ENCODE results near the gene ZNF134. TPM values are rescaled to one million over a fixed set of nuclear protein-coding genes. Genes with fewer than 3 reads are reported as not detected.

Gene ZNF134
- total and polyA plus RNA-seq, 2 experiments from 2014 or later: 14.6 to 79.6 TPM

Other genes with a start within 250 kb of the ZNF134 start
- 7.4 and 9.8 TPM in 2 replicates for gene ZNF548, start 224.4 kb upstream of the ZNF134 start, total RNA-seq (2014; rRNA removed; shearing (Covaris generic))
- gene ZNF548, start 224.4 kb upstream of the ZNF134 start, polyA plus RNA-seq (2016; fragmentation: Nextera tagmentation; extraction: Ambion mirVana): 1.9 and 2.4 TPM in 2 replicates
- 10.7 and 15.0 TPM in 2 replicates for gene ZNF17, start 203.1 kb upstream of the ZNF134 start, total RNA-seq (2014; rRNA removed; shearing (Covaris generic))
- 1.1 and 2.6 TPM in 2 replicates for gene ZNF17, start 203.1 kb upstream of the ZNF134 start, polyA plus RNA-seq (2016; fragmentation: Nextera tagmentation; extraction: Ambion mirVana)
- gene ZNF749, start 178.9 kb upstream of the ZNF134 start, total RNA-seq (2014; rRNA removed; shearing (Covaris generic)): 19.5 and 26.4 TPM in 2 replicates
- 30.1 and 30.9 TPM in 2 replicates for gene ZNF749, start 178.9 kb upstream of the ZNF134 start, polyA plus RNA-seq (2016; fragmentation: Nextera tagmentation; extraction: Ambion mirVana)
- 1.5 and 2.7 TPM in 2 replicates for gene VN1R1, start 157.1 kb upstream of the ZNF134 start, total RNA-seq (2014; rRNA removed; shearing (Covaris generic))
- 0.54 and 1.2 TPM in 2 replicates for gene VN1R1, start 157.1 kb upstream of the ZNF134 start, polyA plus RNA-seq (2016; fragmentation: Nextera tagmentation; extraction: Ambion mirVana)
- gene ZNF772, start 136.7 kb upstream of the ZNF134 start, total RNA-seq (2014; rRNA removed; shearing (Covaris generic)): 27.7 and 28.0 TPM in 2 replicates
- 2.5 and 3.5 TPM in 2 replicates for gene ZNF772, start 136.7 kb upstream of the ZNF134 start, polyA plus RNA-seq (2016; fragmentation: Nextera tagmentation; extraction: Ambion mirVana)
- gene ZNF419, start 126.5 kb upstream of the ZNF134 start, total RNA-seq (2014; rRNA removed; shearing (Covaris generic)): 11.0 and 22.4 TPM in 2 replicates
- 4.7 and 5.4 TPM in 2 replicates for gene ZNF419, start 126.5 kb upstream of the ZNF134 start, polyA plus RNA-seq (2016; fragmentation: Nextera tagmentation; extraction: Ambion mirVana)
- gene ZNF773, start 114.3 kb upstream of the ZNF134 start, total RNA-seq (2014; rRNA removed; shearing (Covaris generic)): 3.8 and 12.9 TPM in 2 replicates
- 4.1 and 4.2 TPM in 2 replicates for gene ZNF773, start 114.3 kb upstream of the ZNF134 start, polyA plus RNA-seq (2016; fragmentation: Nextera tagmentation; extraction: Ambion mirVana)
- gene ZNF549, start 86.9 kb upstream of the ZNF134 start, total RNA-seq (2014; rRNA removed; shearing (Covaris generic)): 10.2 and 11.6 TPM in 2 replicates
- 3.5 and 4.3 TPM in 2 replicates for gene ZNF549, start 86.9 kb upstream of the ZNF134 start, polyA plus RNA-seq (2016; fragmentation: Nextera tagmentation; extraction: Ambion mirVana)
- 13.1 and 14.7 TPM in 2 replicates for gene ZNF550, start 54.4 kb upstream of the ZNF134 start, total RNA-seq (2014; rRNA removed; shearing (Covaris generic))
- 4.6 and 5.7 TPM in 2 replicates for gene ZNF550, start 54.4 kb upstream of the ZNF134 start, polyA plus RNA-seq (2016; fragmentation: Nextera tagmentation; extraction: Ambion mirVana)
- gene ZNF416, start 35.3 kb upstream of the ZNF134 start, total RNA-seq (2014; rRNA removed; shearing (Covaris generic)): 8.6 and 11.9 TPM in 2 replicates
- gene ZNF416, start 35.3 kb upstream of the ZNF134 start, polyA plus RNA-seq (2016; fragmentation: Nextera tagmentation; extraction: Ambion mirVana): 3.3 and 4.3 TPM in 2 replicates
- gene ZIK1, start 30.1 kb upstream of the ZNF134 start, total RNA-seq (2014; rRNA removed; shearing (Covaris generic)): 33.9 and 40.5 TPM in 2 replicates
- 7.7 and 10.3 TPM in 2 replicates for gene ZIK1, start 30.1 kb upstream of the ZNF134 start, polyA plus RNA-seq (2016; fragmentation: Nextera tagmentation; extraction: Ambion mirVana)
- 8.4 and 11.2 TPM in 2 replicates for gene ZNF530, start 14.4 kb upstream of the ZNF134 start, total RNA-seq (2014; rRNA removed; shearing (Covaris generic))
- gene ZNF530, start 14.4 kb upstream of the ZNF134 start, polyA plus RNA-seq (2016; fragmentation: Nextera tagmentation; extraction: Ambion mirVana): 3.3 and 4.4 TPM in 2 replicates
- gene ZNF211, start 18.9 kb downstream of the ZNF134 start, total RNA-seq (2014; rRNA removed; shearing (Covaris generic)): 13.8 and 14.2 TPM in 2 replicates
- 5.3 and 9.7 TPM in 2 replicates for gene ZNF211, start 18.9 kb downstream of the ZNF134 start, polyA plus RNA-seq (2016; fragmentation: Nextera tagmentation; extraction: Ambion mirVana)
- gene ZSCAN4, start 54.7 kb downstream of the ZNF134 start, total RNA-seq (2014; rRNA removed; shearing (Covaris generic)): not detected in 2 replicates
- not detected in 2 replicates for gene ZSCAN4, start 54.7 kb downstream of the ZNF134 start, polyA plus RNA-seq (2016; fragmentation: Nextera tagmentation; extraction: Ambion mirVana)
- gene ZNF551, start 67.7 kb downstream of the ZNF134 start, total RNA-seq (2014; rRNA removed; shearing (Covaris generic)): 45.7 and 51.4 TPM in 2 replicates
- 7.8 and 8.2 TPM in 2 replicates for gene ZNF551, start 67.7 kb downstream of the ZNF134 start, polyA plus RNA-seq (2016; fragmentation: Nextera tagmentation; extraction: Ambion mirVana)
- 7.3 and 10.1 TPM in 2 replicates for gene ZNF154, start 95.0 kb downstream of the ZNF134 start, total RNA-seq (2014; rRNA removed; shearing (Covaris generic))
- gene ZNF154, start 95.0 kb downstream of the ZNF134 start, polyA plus RNA-seq (2016; fragmentation: Nextera tagmentation; extraction: Ambion mirVana): 4.4 and 5.1 TPM in 2 replicates
- gene ZNF671, start 113.4 kb downstream of the ZNF134 start, total RNA-seq (2014; rRNA removed; shearing (Covaris generic)): 6.6 and 6.7 TPM in 2 replicates
- gene ZNF671, start 113.4 kb downstream of the ZNF134 start, polyA plus RNA-seq (2016; fragmentation: Nextera tagmentation; extraction: Ambion mirVana): 2.9 and 3.3 TPM in 2 replicates
- gene ZNF776, start 132.6 kb downstream of the ZNF134 start, total RNA-seq (2014; rRNA removed; shearing (Covaris generic)): 19.4 and 22.6 TPM in 2 replicates
- gene ZNF776, start 132.6 kb downstream of the ZNF134 start, polyA plus RNA-seq (2016; fragmentation: Nextera tagmentation; extraction: Ambion mirVana): 4.7 and 5.9 TPM in 2 replicates
- gene ZNF586, start 155.4 kb downstream of the ZNF134 start, total RNA-seq (2014; rRNA removed; shearing (Covaris generic)): 12.5 and 16.9 TPM in 2 replicates
- 5.2 and 7.2 TPM in 2 replicates for gene ZNF586, start 155.4 kb downstream of the ZNF134 start, polyA plus RNA-seq (2016; fragmentation: Nextera tagmentation; extraction: Ambion mirVana)
- 15.7 and 18.9 TPM in 2 replicates for gene ZNF552, start 200.7 kb downstream of the ZNF134 start, total RNA-seq (2014; rRNA removed; shearing (Covaris generic))
- gene ZNF552, start 200.7 kb downstream of the ZNF134 start, polyA plus RNA-seq (2016; fragmentation: Nextera tagmentation; extraction: Ambion mirVana): 7.7 and 11.7 TPM in 2 replicates
- 62.0 and 69.9 TPM in 2 replicates for gene ZNF587B, start 216.1 kb downstream of the ZNF134 start, total RNA-seq (2014; rRNA removed; shearing (Covaris generic))
- 13.7 and 16.6 TPM in 2 replicates for gene ZNF587B, start 216.1 kb downstream of the ZNF134 start, polyA plus RNA-seq (2016; fragmentation: Nextera tagmentation; extraction: Ambion mirVana)
- 31.8 and 38.7 TPM in 2 replicates for gene ZNF587, start 235.6 kb downstream of the ZNF134 start, total RNA-seq (2014; rRNA removed; shearing (Covaris generic))
- gene ZNF587, start 235.6 kb downstream of the ZNF134 start, polyA plus RNA-seq (2016; fragmentation: Nextera tagmentation; extraction: Ambion mirVana): 12.8 and 13.6 TPM in 2 replicates